ENCODE results near the gene PIP5K1C. TPM values are rescaled to one million over a fixed set of nuclear protein-coding genes. Genes with fewer than 3 reads are reported as not detected.

PIP5K1C gene
- total and polyA plus RNA-seq, 9 of the 15 experiments (the other 6 are each of a cell fraction or from before 2014, with no cell fraction given): 0.38 to 22.1 (median 4.1) TPM

DNA sequence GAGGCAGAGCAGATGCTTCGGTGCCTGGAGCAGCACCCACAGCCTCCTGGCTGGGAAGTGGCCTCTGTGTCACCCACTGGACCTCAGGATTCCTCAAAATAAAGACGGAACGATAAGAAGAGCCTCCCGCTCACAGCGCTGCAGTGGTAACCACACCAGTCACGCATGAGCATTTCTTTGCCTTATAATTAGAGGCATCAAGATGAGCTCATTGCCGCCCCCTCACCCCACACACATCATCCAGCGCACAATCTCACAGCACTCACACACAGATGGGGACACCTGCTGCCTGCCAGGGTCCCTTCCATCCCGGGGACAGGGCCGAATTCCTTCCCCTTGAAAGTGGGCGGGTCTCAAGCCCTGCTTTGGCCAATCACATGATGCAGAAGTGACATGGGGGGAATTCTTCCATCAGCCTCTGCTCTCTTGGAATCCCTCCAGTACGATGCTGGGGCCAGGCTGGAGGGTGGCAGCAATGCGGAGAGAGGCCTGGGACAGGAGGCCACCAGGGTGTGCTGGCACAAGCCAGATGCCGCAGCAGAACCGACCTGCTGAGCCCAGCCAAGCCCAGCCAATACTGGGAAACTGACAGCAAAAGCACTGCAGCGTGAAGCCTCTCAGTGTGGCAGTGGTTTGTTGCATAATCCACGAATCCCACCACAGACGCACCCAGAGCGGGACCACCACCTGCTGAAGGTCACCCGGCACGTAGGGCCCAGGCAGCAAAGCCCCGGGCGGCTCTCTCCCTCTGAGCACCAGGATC, 16.0 kb downstream of the PIP5K1C start:
- CTCF ChIA-PET (ENCODE audit: low intra/inter-chr PET ratio): no interaction called here
- H3K4me2 ChIP-seq (ENCODE audit: insufficient read depth, low read length): peak overlapping the region; percentile 51
- peak in 1 of 2 experiments; percentile 19; a peak in 1 of 4 replicates for TF ChIP-seq RAD21 (CRISPR knock-in tag; conservative IDR thresholded peaks at IDR 0.05 in 1 of 2, IDR thresholded peaks at IDR 0.05 in 1 of 2)
- no peak for TF ChIP-seq HDAC2 (IDR thresholded peaks at IDR 0.05)
- TF ChIP-seq, protein P1, sequence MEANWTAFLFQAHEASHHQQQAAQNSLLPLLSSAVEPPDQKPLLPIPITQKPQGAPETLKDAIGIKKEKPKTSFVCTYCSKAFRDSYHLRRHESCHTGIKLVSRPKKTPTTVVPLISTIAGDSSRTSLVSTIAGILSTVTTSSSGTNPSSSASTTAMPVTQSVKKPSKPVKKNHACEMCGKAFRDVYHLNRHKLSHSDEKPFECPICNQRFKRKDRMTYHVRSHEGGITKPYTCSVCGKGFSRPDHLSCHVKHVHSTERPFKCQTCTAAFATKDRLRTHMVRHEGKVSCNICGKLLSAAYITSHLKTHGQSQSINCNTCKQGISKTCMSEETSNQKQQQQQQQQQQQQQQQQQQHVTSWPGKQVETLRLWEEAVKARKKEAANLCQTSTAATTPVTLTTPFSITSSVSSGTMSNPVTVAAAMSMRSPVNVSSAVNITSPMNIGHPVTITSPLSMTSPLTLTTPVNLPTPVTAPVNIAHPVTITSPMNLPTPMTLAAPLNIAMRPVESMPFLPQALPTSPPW (CRISPR knock-in tag; IDR thresholded peaks at IDR 0.05): peak; percentile 18
- TF ChIP-seq, protein P2, sequence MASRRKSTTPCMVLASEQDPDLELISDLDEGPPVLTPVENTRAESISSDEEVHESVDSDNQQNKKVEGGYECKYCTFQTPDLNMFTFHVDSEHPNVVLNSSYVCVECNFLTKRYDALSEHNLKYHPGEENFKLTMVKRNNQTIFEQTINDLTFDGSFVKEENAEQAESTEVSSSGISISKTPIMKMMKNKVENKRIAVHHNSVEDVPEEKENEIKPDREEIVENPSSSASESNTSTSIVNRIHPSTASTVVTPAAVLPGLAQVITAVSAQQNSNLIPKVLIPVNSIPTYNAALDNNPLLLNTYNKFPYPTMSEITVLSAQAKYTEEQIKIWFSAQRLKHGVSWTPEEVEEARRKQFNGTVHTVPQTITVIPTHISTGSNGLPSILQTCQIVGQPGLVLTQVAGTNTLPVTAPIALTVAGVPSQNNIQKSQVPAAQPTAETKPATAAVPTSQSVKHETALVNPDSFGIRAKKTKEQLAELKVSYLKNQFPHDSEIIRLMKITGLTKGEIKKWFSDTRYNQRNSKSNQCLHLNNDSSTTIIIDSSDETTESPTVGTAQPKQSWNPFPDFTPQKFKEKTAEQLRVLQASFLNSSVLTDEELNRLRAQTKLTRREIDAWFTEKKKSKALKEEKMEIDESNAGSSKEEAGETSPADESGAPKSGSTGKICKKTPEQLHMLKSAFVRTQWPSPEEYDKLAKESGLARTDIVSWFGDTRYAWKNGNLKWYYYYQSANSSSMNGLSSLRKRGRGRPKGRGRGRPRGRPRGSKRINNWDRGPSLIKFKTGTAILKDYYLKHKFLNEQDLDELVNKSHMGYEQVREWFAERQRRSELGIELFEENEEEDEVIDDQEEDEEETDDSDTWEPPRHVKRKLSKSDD (conservative IDR thresholded peaks at IDR 0.05; ENCODE audit: low read length): no peak
- no peak for TF ChIP-seq CBX5 (IDR thresholded peaks at IDR 0.05; ENCODE audit: borderline replicate concordance, low read depth)
- no peak for TF ChIP-seq PHB (CRISPR knock-in tag; IDR thresholded peaks at IDR 0.05)
- peak; percentile 37 to 44; a peak in 1 of 4 replicates for TF ChIP-seq RCOR1 (IDR thresholded peaks at IDR 0.05; ENCODE audit: borderline replicate concordance in 1 of 2, low read depth in 2 of 2, low read length in 2 of 2)
- TF ChIP-seq ZNF224 (CRISPR knock-in tag; IDR thresholded peaks at IDR 0.05): no peak
- TF ChIP-seq, protein P3, sequence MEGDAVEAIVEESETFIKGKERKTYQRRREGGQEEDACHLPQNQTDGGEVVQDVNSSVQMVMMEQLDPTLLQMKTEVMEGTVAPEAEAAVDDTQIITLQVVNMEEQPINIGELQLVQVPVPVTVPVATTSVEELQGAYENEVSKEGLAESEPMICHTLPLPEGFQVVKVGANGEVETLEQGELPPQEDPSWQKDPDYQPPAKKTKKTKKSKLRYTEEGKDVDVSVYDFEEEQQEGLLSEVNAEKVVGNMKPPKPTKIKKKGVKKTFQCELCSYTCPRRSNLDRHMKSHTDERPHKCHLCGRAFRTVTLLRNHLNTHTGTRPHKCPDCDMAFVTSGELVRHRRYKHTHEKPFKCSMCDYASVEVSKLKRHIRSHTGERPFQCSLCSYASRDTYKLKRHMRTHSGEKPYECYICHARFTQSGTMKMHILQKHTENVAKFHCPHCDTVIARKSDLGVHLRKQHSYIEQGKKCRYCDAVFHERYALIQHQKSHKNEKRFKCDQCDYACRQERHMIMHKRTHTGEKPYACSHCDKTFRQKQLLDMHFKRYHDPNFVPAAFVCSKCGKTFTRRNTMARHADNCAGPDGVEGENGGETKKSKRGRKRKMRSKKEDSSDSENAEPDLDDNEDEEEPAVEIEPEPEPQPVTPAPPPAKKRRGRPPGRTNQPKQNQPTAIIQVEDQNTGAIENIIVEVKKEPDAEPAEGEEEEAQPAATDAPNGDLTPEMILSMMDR (IDR thresholded peaks at IDR 0.05 in 2 of 3, conservative IDR thresholded peaks at IDR 0.05 in 1 of 3; ENCODE audit: insufficient read depth in 2 of 3, low read depth in 1 of 3, low read length in 3 of 3): peak in 1 of 3 experiments; percentile 26; a peak in 2 of 6 replicates
- no peak for TF ChIP-seq SRSF3 (IDR thresholded peaks at IDR 0.05; ENCODE audit: insufficient read depth, low read length)
- TF ChIP-seq CREM (IDR thresholded peaks at IDR 0.05; ENCODE audit: low read depth): peak; percentile 71
- peak; percentile 96 for TF ChIP-seq EGR1 (conservative IDR thresholded peaks at IDR 0.05)

More for the DNA sequence above, 16.0 kb downstream of the PIP5K1C start:
- Histone ChIP-seq H3K27me3 (ENCODE audit: control insufficient read depth in 2 of 2, insufficient read depth in 2 of 2, low read length in 2 of 2) (no peaks in the 10 kb centered on the region), H3K36me3 (ENCODE audit: control insufficient read depth, insufficient read depth, low read length) (peaks cover 21% of the 10 kb centered on the region; the same call in 1 of the 3 replicates), H3K9ac (ENCODE audit: insufficient read depth in 1 of 2, low read depth in 2 of 2, low read length in 2 of 2) (peak overlapping the region in 1 of 2 experiments; percentile 75; a peak in 2 of 4 replicates), H3K79me2 (ENCODE audit: control insufficient read depth, insufficient read depth, low read length) (peaks cover 57% of the 10 kb centered on the region), H3K9me1 (ENCODE audit: control insufficient read depth, insufficient read depth, low read length) (peaks cover 9% of the 10 kb centered on the region), H2AFZ (ENCODE audit: low read depth, low read length) (no peak overlapping the region), H3K4me1 (replicated peaks in 1 of 2; ENCODE audit: control insufficient read depth in 2 of 2, insufficient read depth in 2 of 2, low read length in 2 of 2) (peaks cover 25 to 63% of the 10 kb centered on the region in 2 experiments), H4K20me1 (replicated peaks; ENCODE audit: control insufficient read depth, insufficient read depth, low read length) (peaks cover 31% of the 10 kb centered on the region), H3K9me3 (replicated peaks; ENCODE audit: control insufficient read depth, insufficient read depth, low read depth, low read length) (no peaks in the 10 kb centered on the region), H3K4me3 (no peak overlapping the region; the same call in 1 of the 2 replicates), H3K27ac (ENCODE audit: extremely low read depth, low read depth, low read length) (peak overlapping the region; percentile 57; the same call in 1 of the 3 replicates)
- BruUV-seq (replicated peaks): no TSS peak
- 52% methylated on average over 23 of the region's 23 CpGs for WGBS (ENCODE audit: insufficient coverage, low coverage, missing lambda C conversion rate)
- in situ Hi-C loops (cut with MboI): no loop called here
- peak; percentile 79 to 86 (median 82) for DNase-seq (ENCODE audit: extremely low read depth in 1 of 4, low spot score in 3 of 4)
- intact Hi-C loops (cut with micrococcal nuclease): no loop called here
- FAIRE-seq: peak; percentile 97
- peak; percentile 72 for ATAC-seq
- POLR2A ChIA-PET: interaction anchor here (0.6 to 1.3 kb wide), 5 partner anchors 9 to 986 kb away, joined by 3 to 6 read pairs (median 3); no protein-coding TSS in a partner anchor
